GM12892 (cell line): ENCODE measurements around the gene MYLK.

Source experiments
- POLR2A ChIP-seq: IDR thresholded peaks from 2 replicates; pipeline ENCODE4 v1.6.1; 2011; ENCODE audit warnings: low read depth, low read length, control low read depth
- POLR2AphosphoS5 ChIP-seq: IDR thresholded peaks from 2 replicates; pipeline ENCODE4 v1.6.1; 2011; ENCODE audit warnings: low read depth, low read length, control low read depth

GRCh38 chr3:123840961-123841360 is 43.2 kb downstream of the MYLK start:
- TF ChIP-seq POLR2A: no peak
- TF ChIP-seq POLR2AphosphoS5: no peak
